HEK293 (cell line): ENCODE data around the gene TREH.

Experiments
- CTCF ChIA-PET: fragments of 350-600 bp; formaldehyde crosslinking; extraction: SDS; loops from one replicate; lab custom pipeline; 2021; ENCODE audit warnings: antibody characterized with exemption; lab: Yijun Ruan, JAX
- POLR2A ChIA-PET: fragments of 300-600 bp; formaldehyde crosslinking; extraction: SDS; loops from one replicate; lab custom pipeline; 2020; ENCODE audit warnings: antibody characterized with exemption, inconsistent platforms; lab: Yijun Ruan, JAX
- H3K27ac ChIP-seq: fragments of 200-500 bp; sonication (Bioruptor generic); 2 replicates; pipeline ENCODE4 v1.5.1; 2014; ENCODE audit warnings: low read depth, low read length, control low read depth, inconsistent platforms; ENCODE audit errors: extremely low read depth
- H3K36me3 ChIP-seq, 2 experiments: fragments of 200-500 bp in 1 of 2; sonication (Bioruptor generic) in 1 of 2; 1 replicate in 1 of 2; 2 replicates in 1 of 2; pipeline ENCODE4 v1.5.1; 2014 to 2017; ENCODE audit warnings: inconsistent platforms in 2 of 2, low read length in 2 of 2; ENCODE audit not compliant: control insufficient read depth in 2 of 2, insufficient read depth in 1 of 2
- H3K4me1 ChIP-seq: fragments of 200-500 bp; sonication (Bioruptor generic); 2 replicates; pipeline ENCODE4 v1.5.1; 2014; ENCODE audit warnings: mild to moderate bottlenecking, low read length, inconsistent platforms; ENCODE audit not compliant: control insufficient read depth, insufficient read depth
- H3K4me3 ChIP-seq: 2 replicates; pipeline ENCODE4 v1.5.1; 2011; ENCODE audit warnings: low read depth, mild to moderate bottlenecking, control low read depth, low read length, moderate library complexity
- H3K9me3 ChIP-seq: fragments of 200-500 bp; sonication (Bioruptor generic); 2 replicates; pipeline ENCODE4 v1.5.1; 2014; ENCODE audit warnings: low read depth, low read length, inconsistent platforms; ENCODE audit not compliant: control insufficient read depth, insufficient read depth
- KLF17 ChIP-seq: fragments of 450-650 bp; formaldehyde crosslinking; IDR thresholded peaks from 2 replicates; pipeline ENCODE4 v1.5.1; 2016; ENCODE audit warnings: missing biosample characterization, missing genetic modification characterization
- PATZ1 ChIP-seq: fragments of 450-650 bp; formaldehyde crosslinking; IDR thresholded peaks from 2 replicates; pipeline ENCODE4 v1.5.1; 2016; ENCODE audit warnings: missing biosample characterization, missing genetic modification characterization
- PRDM4 ChIP-seq: fragments of 450-650 bp; formaldehyde crosslinking; IDR thresholded peaks from 2 replicates; pipeline ENCODE4 v1.5.1; 2017; ENCODE audit warnings: missing biosample characterization, missing genetic modification characterization
- PRDM6 ChIP-seq: fragments of 450-650 bp; formaldehyde crosslinking; IDR thresholded peaks from 2 replicates; pipeline ENCODE4 v1.5.1; 2017; ENCODE audit warnings: missing biosample characterization, missing genetic modification characterization
- RBAK ChIP-seq: fragments of 450-650 bp; formaldehyde crosslinking; IDR thresholded peaks from 2 replicates; pipeline ENCODE4 v1.5.1; 2016; ENCODE audit warnings: missing biosample characterization, missing genetic modification characterization
- ZEB2 ChIP-seq: fragments of 450-650 bp; formaldehyde crosslinking; IDR thresholded peaks from 2 replicates; pipeline ENCODE4 v1.5.1; 2016; ENCODE audit warnings: missing biosample characterization, missing genetic modification characterization
- ZFHX2 ChIP-seq: fragments of 450-650 bp; formaldehyde crosslinking; conservative IDR thresholded peaks from 2 replicates; pipeline ENCODE4 v1.5.1; 2016; ENCODE audit warnings: missing biosample characterization, missing genetic modification characterization
- ZNF157 ChIP-seq: fragments of 450-650 bp; formaldehyde crosslinking; IDR thresholded peaks from 2 replicates; pipeline ENCODE4 v1.5.1; 2016; ENCODE audit warnings: missing biosample characterization, missing genetic modification characterization
- ZNF2 ChIP-seq: fragments of 450-650 bp; formaldehyde crosslinking; IDR thresholded peaks from 2 replicates; pipeline ENCODE4 v1.5.1; 2016; ENCODE audit warnings: missing biosample characterization, missing genetic modification characterization
- ZNF311 ChIP-seq: fragments of 450-650 bp; formaldehyde crosslinking; IDR thresholded peaks from 2 replicates; pipeline ENCODE4 v1.5.1; 2017; ENCODE audit warnings: missing biosample characterization, missing genetic modification characterization, borderline replicate concordance
- ZNF394 ChIP-seq: fragments of 450-650 bp; formaldehyde crosslinking; IDR thresholded peaks from 2 replicates; pipeline ENCODE4 v1.5.1; 2016; ENCODE audit warnings: missing biosample characterization, missing genetic modification characterization, mild to moderate bottlenecking, moderate library complexity, borderline replicate concordance
- ZNF513 ChIP-seq: fragments of 450-650 bp; IDR thresholded peaks from 2 replicates; pipeline ENCODE4 v1.5.1; 2018; ENCODE audit warnings: missing biosample characterization, missing genetic modification characterization
- ZNF558 ChIP-seq: fragments of 450-650 bp; formaldehyde crosslinking; IDR thresholded peaks from 2 replicates; pipeline ENCODE4 v1.5.1; 2016; ENCODE audit warnings: missing biosample characterization, missing genetic modification characterization
- ZNF560 ChIP-seq: fragments of 450-650 bp; formaldehyde crosslinking; IDR thresholded peaks from 2 replicates; pipeline ENCODE4 v1.5.1; 2017; ENCODE audit warnings: missing biosample characterization, missing genetic modification characterization, borderline replicate concordance
- ZNF561 ChIP-seq: fragments of 450-650 bp; IDR thresholded peaks from 2 replicates; pipeline ENCODE4 v1.5.1; 2018; ENCODE audit warnings: missing biosample characterization, missing genetic modification characterization, borderline replicate concordance
- ZNF768 ChIP-seq: fragments of 450-650 bp; formaldehyde crosslinking; IDR thresholded peaks from 2 replicates; pipeline ENCODE4 v1.5.1; 2018; ENCODE audit warnings: missing biosample characterization, mild to moderate bottlenecking, missing genetic modification characterization
- ZSCAN5A ChIP-seq: fragments of 450-650 bp; formaldehyde crosslinking; IDR thresholded peaks from 2 replicates; pipeline ENCODE4 v1.5.1; 2016; ENCODE audit warnings: missing biosample characterization, missing genetic modification characterization
- TF ChIP-seq, protein P1 (sequence below): fragments of 450-650 bp; formaldehyde crosslinking; IDR thresholded peaks from 2 replicates; pipeline ENCODE4 v1.5.1; 2016; ENCODE audit warnings: missing biosample characterization, missing genetic modification characterization
- TF ChIP-seq, protein P2 (sequence below): fragments of 450-650 bp; formaldehyde crosslinking; IDR thresholded peaks from 2 replicates; pipeline ENCODE4 v1.5.1; 2016; ENCODE audit warnings: missing biosample characterization, missing genetic modification characterization, borderline replicate concordance

TREH gene

DNA sequence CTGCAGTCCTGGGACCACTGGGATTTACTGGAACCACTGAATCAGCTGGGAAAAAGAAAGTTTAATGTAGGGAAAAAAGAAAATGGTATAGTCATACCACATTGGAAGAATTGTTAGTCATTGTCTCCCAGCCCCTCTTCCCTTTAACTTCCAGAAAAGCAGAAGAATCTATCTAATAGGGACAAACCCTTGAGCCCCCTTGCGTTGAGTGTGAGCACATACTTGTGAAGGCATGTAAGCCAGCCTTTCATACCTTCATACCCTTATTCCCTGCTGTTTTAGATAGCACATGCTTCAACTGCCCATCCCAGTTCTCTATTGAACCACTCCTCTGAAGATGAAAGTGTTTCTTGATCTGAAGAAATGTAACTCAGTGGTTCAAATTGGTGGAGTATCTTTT is 6.6 kb downstream of the TREH start:
- Histone ChIP-seq H3K27ac (no peak overlapping the region), H3K36me3 (no peaks in the 10 kb centered on the region), H3K9me3 (no peaks in the 10 kb centered on the region), H3K4me1 (no peaks in the 10 kb centered on the region), H3K4me3 (no peak overlapping the region)
- TF ChIP-seq ZNF311 (tag by site-specific recombination), result no peak
- TF ChIP-seq ZNF560 (tag by site-specific recombination), result no peak
- TF ChIP-seq, protein P1, sequence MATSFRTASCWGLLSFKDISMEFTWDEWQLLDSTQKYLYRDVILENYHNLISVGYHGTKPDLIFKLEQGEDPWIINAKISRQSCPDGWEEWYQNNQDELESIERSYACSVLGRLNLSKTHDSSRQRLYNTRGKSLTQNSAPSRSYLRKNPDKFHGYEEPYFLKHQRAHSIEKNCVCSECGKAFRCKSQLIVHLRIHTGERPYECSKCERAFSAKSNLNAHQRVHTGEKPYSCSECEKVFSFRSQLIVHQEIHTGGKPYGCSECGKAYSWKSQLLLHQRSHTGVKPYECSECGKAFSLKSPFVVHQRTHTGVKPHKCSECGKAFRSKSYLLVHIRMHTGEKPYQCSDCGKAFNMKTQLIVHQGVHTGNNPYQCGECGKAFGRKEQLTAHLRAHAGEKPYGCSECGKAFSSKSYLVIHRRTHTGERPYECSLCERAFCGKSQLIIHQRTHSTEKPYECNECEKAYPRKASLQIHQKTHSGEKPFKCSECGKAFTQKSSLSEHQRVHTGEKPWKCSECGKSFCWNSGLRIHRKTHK, result no peak
- no peak for TF ChIP-seq ZNF394 (tag by site-specific recombination)
- TF ChIP-seq ZNF2 (tag by site-specific recombination), result no peak
- TF ChIP-seq ZNF561 (tag by site-specific recombination), result no peak
- TF ChIP-seq RBAK, result no peak
- no peak for TF ChIP-seq PRDM6 (tag by site-specific recombination)
- no peak for TF ChIP-seq ZNF157 (tag by site-specific recombination)
- TF ChIP-seq PRDM4 (tag by site-specific recombination), result no peak
- TF ChIP-seq ZNF768 (tag by site-specific recombination), result no peak
- TF ChIP-seq PATZ1 (tag by site-specific recombination), result no peak
- no peak for TF ChIP-seq ZSCAN5A
- no peak for TF ChIP-seq KLF17
- TF ChIP-seq ZNF558 (tag by site-specific recombination), result no peak
- no peak for TF ChIP-seq ZEB2
- no peak for TF ChIP-seq ZFHX2 (tag by site-specific recombination)
- TF ChIP-seq ZNF513 (tag by site-specific recombination), result no peak
- TF ChIP-seq, protein P2, sequence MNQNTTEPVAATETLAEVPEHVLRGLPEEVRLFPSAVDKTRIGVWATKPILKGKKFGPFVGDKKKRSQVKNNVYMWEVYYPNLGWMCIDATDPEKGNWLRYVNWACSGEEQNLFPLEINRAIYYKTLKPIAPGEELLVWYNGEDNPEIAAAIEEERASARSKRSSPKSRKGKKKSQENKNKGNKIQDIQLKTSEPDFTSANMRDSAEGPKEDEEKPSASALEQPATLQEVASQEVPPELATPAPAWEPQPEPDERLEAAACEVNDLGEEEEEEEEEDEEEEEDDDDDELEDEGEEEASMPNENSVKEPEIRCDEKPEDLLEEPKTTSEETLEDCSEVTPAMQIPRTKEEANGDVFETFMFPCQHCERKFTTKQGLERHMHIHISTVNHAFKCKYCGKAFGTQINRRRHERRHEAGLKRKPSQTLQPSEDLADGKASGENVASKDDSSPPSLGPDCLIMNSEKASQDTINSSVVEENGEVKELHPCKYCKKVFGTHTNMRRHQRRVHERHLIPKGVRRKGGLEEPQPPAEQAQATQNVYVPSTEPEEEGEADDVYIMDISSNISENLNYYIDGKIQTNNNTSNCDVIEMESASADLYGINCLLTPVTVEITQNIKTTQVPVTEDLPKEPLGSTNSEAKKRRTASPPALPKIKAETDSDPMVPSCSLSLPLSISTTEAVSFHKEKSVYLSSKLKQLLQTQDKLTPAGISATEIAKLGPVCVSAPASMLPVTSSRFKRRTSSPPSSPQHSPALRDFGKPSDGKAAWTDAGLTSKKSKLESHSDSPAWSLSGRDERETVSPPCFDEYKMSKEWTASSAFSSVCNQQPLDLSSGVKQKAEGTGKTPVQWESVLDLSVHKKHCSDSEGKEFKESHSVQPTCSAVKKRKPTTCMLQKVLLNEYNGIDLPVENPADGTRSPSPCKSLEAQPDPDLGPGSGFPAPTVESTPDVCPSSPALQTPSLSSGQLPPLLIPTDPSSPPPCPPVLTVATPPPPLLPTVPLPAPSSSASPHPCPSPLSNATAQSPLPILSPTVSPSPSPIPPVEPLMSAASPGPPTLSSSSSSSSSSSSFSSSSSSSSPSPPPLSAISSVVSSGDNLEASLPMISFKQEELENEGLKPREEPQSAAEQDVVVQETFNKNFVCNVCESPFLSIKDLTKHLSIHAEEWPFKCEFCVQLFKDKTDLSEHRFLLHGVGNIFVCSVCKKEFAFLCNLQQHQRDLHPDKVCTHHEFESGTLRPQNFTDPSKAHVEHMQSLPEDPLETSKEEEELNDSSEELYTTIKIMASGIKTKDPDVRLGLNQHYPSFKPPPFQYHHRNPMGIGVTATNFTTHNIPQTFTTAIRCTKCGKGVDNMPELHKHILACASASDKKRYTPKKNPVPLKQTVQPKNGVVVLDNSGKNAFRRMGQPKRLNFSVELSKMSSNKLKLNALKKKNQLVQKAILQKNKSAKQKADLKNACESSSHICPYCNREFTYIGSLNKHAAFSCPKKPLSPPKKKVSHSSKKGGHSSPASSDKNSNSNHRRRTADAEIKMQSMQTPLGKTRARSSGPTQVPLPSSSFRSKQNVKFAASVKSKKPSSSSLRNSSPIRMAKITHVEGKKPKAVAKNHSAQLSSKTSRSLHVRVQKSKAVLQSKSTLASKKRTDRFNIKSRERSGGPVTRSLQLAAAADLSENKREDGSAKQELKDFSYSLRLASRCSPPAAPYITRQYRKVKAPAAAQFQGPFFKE (tag by site-specific recombination), result no peak
- POLR2A ChIA-PET, result no interaction called here
- CTCF ChIA-PET, result interaction anchor here (0.6 to 1.0 kb wide), 3 partner anchors 15 to 78 kb away, joined by 3 to 4 read pairs (median 3); no protein-coding TSS in a partner anchor
